ENCODE measurements around the gene FNBP1L.

GRCh38 chr1:93598396-93598795 is 150.5 kb downstream of the FNBP1L start:
- TF ChIP-seq CTCF (IDR thresholded peaks at IDR 0.05; ENCODE audit: insufficient read depth, low read depth, low read length) (no peak), EZH2 (IDR thresholded peaks at IDR 0.05; ENCODE audit: insufficient read depth, low read length) (no peak)

Data from astrocyte (in vitro differentiated cells and primary cell).